ENCODE measurements around the gene PTDSS2.

Gene PTDSS2

DNA sequence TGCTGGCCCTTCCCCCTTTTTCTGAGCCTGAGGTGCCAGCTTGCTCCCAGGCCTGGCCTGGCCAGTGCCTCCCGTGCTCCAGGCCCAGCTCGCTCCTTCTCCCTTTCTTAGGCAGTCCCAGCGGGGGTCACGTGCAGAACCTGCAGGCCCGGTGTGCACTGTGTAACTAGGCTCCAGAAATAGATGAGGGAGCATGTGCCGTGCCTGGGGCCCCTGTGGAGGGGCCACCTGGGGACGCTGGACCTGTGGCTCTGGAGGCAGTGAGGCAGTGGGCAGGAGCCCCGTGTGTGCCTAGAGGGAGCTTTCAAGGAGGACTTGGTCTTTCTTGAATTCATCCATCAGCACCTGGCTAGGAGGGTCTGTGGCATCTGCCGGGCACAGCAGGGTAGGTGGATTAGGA lies 11.5 kb downstream of the PTDSS2 start:
- Histone ChIP-seq H4K20me1 (ENCODE audit: insufficient read depth, low read length) (no peaks in the 10 kb centered on the region), H3K4me1 (ENCODE audit: low read length) (no peaks in the 10 kb centered on the region), H3K4me2 (ENCODE audit: low read depth, low read length) (no peak overlapping the region), H3K4me3 (ENCODE audit: low read length) (no peak overlapping the region), H3K27ac (ENCODE audit: low read length) (no peak overlapping the region), H3K27me3 (replicated peaks; ENCODE audit: insufficient read depth, low read length) (no peaks in the 10 kb centered on the region), H3K9ac (ENCODE audit: low read length) (no peak overlapping the region), H3K9me3 (replicated peaks; ENCODE audit: insufficient read depth, low read length) (no peaks in the 10 kb centered on the region), H3F3A (ENCODE audit: insufficient read depth, low read length) (no peaks in the 10 kb centered on the region), H2AFZ (ENCODE audit: low read length) (no peak overlapping the region), H3K36me3 (replicated peaks; ENCODE audit: insufficient read depth, low read length) (no peaks in the 10 kb centered on the region), H3K79me2 (ENCODE audit: low read length) (no peaks in the 10 kb centered on the region), H3K9me2 (replicated peaks; ENCODE audit: insufficient read depth, low read length) (no peaks in the 10 kb centered on the region)
- no peak for DNase-seq
- TF ChIP-seq, protein P1, sequence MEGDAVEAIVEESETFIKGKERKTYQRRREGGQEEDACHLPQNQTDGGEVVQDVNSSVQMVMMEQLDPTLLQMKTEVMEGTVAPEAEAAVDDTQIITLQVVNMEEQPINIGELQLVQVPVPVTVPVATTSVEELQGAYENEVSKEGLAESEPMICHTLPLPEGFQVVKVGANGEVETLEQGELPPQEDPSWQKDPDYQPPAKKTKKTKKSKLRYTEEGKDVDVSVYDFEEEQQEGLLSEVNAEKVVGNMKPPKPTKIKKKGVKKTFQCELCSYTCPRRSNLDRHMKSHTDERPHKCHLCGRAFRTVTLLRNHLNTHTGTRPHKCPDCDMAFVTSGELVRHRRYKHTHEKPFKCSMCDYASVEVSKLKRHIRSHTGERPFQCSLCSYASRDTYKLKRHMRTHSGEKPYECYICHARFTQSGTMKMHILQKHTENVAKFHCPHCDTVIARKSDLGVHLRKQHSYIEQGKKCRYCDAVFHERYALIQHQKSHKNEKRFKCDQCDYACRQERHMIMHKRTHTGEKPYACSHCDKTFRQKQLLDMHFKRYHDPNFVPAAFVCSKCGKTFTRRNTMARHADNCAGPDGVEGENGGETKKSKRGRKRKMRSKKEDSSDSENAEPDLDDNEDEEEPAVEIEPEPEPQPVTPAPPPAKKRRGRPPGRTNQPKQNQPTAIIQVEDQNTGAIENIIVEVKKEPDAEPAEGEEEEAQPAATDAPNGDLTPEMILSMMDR (IDR thresholded peaks at IDR 0.05; ENCODE audit: low read length), result no peak
- TF ChIP-seq EZH2phosphoT487 (IDR thresholded peaks at IDR 0.05; ENCODE audit: low read length) (no peak), EZH2 (optimal IDR thresholded peaks at IDR 0.05; ENCODE audit: low read depth, low read length) (no peak)

DNA sequence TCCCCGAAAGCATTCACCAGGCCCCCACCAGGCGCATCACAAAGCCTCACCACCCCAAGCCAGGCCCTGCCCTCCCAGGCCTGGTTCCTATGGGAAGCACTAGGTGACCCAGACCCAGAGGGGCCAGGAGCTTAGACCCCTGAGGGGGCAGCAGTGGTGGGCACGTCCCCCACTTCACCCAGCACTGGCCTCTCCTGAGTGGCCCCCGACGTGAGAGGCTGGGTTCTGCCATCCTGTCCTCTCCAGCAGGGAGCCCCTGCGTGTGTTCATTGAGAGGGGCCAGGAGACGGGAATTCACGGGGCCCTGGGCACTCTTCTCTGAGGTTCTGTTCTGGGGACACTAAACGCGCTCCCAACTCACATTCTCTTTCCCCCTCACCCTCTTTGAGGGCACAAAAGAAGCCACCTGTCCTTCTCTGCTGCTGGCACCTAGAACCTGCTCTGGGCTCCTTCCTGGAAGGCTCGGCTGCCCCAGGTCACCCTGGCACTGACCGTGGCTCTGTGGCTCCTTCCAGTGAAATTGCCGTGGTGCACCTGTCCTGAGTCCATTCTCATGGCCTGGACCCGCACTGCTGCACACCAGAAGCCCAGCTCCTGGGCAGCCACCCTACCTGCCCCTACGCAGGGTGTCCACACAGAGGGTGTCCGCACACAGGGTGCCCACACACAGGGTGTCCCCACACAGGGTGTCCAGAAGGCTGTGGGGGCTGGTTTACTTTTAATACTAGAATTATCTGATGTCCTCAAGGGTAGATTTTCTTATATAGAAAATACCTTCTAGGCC lies 12.2 kb downstream of the PTDSS2 start:
- no peaks in the 10 kb centered on the region for H3F3A ChIP-seq (ENCODE audit: insufficient read depth, low read length)

GRCh38 chr11:464316-464715 lies 14.2 kb downstream of the PTDSS2 start:
- no peak overlapping the region for H3K27ac ChIP-seq (ENCODE audit: low read length)
- H2AFZ ChIP-seq (ENCODE audit: low read length), result no peak overlapping the region
- H3K79me2 ChIP-seq (ENCODE audit: low read length), result no peaks in the 10 kb centered on the region
- H3K4me3 ChIP-seq (ENCODE audit: low read length), result no peak overlapping the region
- no peak overlapping the region for H3K9ac ChIP-seq (ENCODE audit: low read length)
- TF ChIP-seq, protein P1 (IDR thresholded peaks at IDR 0.05; ENCODE audit: low read length), result no peak
- TF ChIP-seq EZH2phosphoT487 (IDR thresholded peaks at IDR 0.05; ENCODE audit: low read length), result no peak
- no peak for TF ChIP-seq EZH2 (optimal IDR thresholded peaks at IDR 0.05; ENCODE audit: low read depth, low read length)
- no peak overlapping the region for H3K4me2 ChIP-seq (ENCODE audit: low read depth, low read length)
- H3K9me2 ChIP-seq (replicated peaks; ENCODE audit: insufficient read depth, low read length), result no peaks in the 10 kb centered on the region
- no peaks in the 10 kb centered on the region for H3F3A ChIP-seq (ENCODE audit: insufficient read depth, low read length)
- no peaks in the 10 kb centered on the region for H3K4me1 ChIP-seq (ENCODE audit: low read length)
- H3K9me3 ChIP-seq (replicated peaks; ENCODE audit: insufficient read depth, low read length), result no peaks in the 10 kb centered on the region
- H4K20me1 ChIP-seq (ENCODE audit: insufficient read depth, low read length), result no peaks in the 10 kb centered on the region
- H3K36me3 ChIP-seq (replicated peaks; ENCODE audit: insufficient read depth, low read length), result no peaks in the 10 kb centered on the region
- no peaks in the 10 kb centered on the region for H3K27me3 ChIP-seq (replicated peaks; ENCODE audit: insufficient read depth, low read length)
- DNase-seq, result no peak

More for the DNA sequence above, 12.2 kb downstream of the PTDSS2 start:
- no peak overlapping the region for H3K4me2 ChIP-seq (ENCODE audit: low read depth, low read length)
- no peak for DNase-seq
- H3K4me1 ChIP-seq (ENCODE audit: low read length), result no peaks in the 10 kb centered on the region
- H3K79me2 ChIP-seq (ENCODE audit: low read length), result no peaks in the 10 kb centered on the region
- no peaks in the 10 kb centered on the region for H3K27me3 ChIP-seq (replicated peaks; ENCODE audit: insufficient read depth, low read length)
- no peak overlapping the region for H3K4me3 ChIP-seq (ENCODE audit: low read length)
- no peaks in the 10 kb centered on the region for H3K36me3 ChIP-seq (replicated peaks; ENCODE audit: insufficient read depth, low read length)
- TF ChIP-seq EZH2 (optimal IDR thresholded peaks at IDR 0.05; ENCODE audit: low read depth, low read length), result no peak
- TF ChIP-seq EZH2phosphoT487 (IDR thresholded peaks at IDR 0.05; ENCODE audit: low read length), result no peak
- TF ChIP-seq, protein P1 (IDR thresholded peaks at IDR 0.05; ENCODE audit: low read length), result no peak
- no peak overlapping the region for H3K27ac ChIP-seq (ENCODE audit: low read length)
- H3K9me3 ChIP-seq (replicated peaks; ENCODE audit: insufficient read depth, low read length), result no peaks in the 10 kb centered on the region
- H3K9ac ChIP-seq (ENCODE audit: low read length), result no peak overlapping the region
- no peaks in the 10 kb centered on the region for H3K9me2 ChIP-seq (replicated peaks; ENCODE audit: insufficient read depth, low read length)
- H4K20me1 ChIP-seq (ENCODE audit: insufficient read depth, low read length), result no peaks in the 10 kb centered on the region
- no peak overlapping the region for H2AFZ ChIP-seq (ENCODE audit: low read length)
